GM18858 (cell line): ENCODE measurements around the gene ZNF423.

ENCODE experiments used
- ATAC-seq: cut with Tn5 transposase; IDR thresholded peaks from one replicate; pipeline ENCODE4 v1.9.1; 2021; ENCODE audit not compliant: unreplicated experiment

Gene ZNF423

DNA sequence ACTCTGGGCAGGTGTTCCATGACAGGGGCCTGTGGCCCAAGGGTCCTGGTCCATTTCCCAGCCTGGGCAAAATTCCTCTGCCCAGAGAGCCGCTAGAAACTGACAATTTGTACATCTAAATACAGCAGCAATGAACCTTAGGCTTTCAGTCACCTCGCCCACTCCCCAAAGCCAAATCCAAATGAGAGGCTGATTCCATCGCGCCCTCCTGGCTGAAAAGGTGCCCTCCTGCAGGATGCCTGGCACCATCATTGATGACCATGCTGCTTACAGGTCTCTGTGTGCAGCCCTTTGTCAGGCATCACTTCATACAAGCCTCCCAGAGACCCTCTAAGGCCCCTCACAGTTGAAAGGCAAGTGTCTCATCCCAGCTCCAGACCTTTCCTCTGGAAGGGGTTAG lies 367.6 kb downstream of the ZNF423 start:
- ATAC-seq: no peak

GRCh38 chr16:49487746-49488145 lies 368.2 kb downstream of the ZNF423 start:
- no peak for ATAC-seq

GRCh38 chr16:49486400-49486799 lies 369.5 kb downstream of the ZNF423 start:
- no peak for ATAC-seq

DNA sequence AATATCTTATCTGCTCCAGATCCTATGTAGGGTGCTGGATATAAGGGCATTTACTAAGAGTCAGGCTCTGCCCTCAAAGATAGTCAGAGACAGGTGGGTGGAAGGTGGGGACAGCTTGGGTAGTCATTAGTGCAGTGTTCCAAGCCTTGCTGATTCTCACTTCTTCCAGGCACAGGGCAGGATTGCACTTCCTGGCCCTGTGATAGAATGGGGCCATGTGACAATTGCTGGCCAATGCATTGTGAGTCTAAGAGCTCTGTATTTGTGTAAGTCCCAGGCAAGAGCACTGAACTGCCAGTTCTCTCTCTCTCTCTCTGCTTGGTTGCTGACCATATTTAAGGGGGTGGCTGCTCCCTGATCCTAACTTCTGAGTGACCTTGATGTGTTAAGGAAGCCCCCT lies 370.2 kb downstream of the ZNF423 start:
- no peak for ATAC-seq

- no peak for ATAC-seq
Measured at GRCh38 chr16:49484936-49485335, 371.0 kb downstream of the ZNF423 start.

DNA sequence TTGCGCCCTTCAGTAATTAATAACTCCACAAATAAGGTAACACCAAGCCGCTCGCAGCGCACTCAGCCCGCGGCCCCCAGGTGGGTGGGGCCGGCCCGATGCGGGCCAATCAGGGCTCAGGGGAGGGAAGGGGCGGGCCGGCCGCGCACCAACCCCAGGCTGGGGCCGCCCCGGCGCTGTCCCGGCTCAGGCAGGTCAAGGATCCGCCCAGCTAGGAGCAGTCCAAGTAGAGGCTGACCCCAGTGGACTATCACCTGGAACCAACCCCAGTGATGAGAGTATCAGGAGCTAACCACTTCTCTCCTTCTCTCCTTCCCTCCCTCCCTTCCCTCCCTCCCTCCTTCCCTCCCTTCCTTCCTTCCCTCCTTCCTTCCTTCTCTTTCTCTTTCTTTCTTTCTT lies 371.5 kb downstream of the ZNF423 start:
- no peak for ATAC-seq

- no peak for ATAC-seq
Measured at GRCh38 chr16:49483651-49484450, 372.1 kb downstream of the ZNF423 start.

DNA sequence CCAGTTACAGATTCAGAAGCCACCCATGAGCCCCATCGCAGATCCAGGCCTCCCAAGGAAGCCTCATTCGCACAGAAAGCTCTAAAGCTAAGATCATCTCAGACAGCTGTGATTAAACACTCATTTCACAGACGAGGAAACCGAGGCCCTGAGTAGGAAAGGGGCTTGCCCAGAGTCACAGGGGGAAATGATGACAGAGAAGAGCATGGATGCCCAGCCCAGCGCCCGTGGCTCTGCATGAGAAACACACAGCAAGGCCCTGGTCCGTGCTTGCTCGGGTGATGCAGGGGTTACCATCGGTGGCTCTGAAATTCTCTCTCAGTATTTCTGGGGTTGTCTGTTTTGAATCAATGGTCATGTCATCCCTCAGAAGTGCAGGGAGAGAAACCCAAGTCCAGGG lies 372.7 kb downstream of the ZNF423 start:
- ATAC-seq: no peak

GRCh38 chr16:49482690-49483089 lies 373.2 kb downstream of the ZNF423 start:
- ATAC-seq: no peak

DNA sequence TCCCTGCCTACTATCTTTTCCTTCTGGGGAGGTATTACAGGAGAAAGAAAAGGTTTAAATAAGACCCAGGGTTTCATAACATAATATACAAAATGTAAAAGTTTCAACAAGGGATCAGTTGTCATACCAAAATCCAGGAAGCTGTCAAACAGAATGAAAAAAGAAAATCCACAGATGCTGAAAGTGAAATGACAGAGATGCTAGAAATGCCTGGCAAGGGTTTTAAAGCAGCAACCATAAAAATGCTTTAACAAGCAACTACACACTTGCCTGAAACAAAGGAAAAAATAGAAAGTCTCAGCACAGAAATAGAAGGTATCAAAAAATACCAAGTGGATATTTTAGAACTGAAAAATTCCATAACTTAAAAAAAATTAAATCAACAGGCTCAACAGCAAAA lies 377.3 kb downstream of the ZNF423 start:
- no peak for ATAC-seq

DNA sequence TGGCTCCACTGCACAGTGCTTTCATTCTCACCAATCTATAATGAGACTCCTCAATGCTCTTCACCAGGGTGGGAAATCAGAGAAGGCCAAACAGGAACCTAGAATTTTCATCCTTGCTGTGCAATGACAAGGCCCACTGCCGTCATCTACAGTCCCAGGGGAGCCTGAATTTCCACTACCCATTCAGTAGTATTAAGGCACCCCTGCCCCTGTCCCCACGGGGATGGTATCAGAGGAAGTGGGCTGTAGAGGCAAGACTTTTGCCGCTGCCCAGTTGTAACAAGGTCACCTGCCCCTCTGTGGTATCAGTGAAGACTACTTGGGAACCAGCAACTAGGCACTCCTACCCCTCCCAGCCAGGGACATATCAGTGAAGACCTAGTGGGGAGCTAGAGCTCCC lies 377.8 kb downstream of the ZNF423 start:
- no peak for ATAC-seq

DNA sequence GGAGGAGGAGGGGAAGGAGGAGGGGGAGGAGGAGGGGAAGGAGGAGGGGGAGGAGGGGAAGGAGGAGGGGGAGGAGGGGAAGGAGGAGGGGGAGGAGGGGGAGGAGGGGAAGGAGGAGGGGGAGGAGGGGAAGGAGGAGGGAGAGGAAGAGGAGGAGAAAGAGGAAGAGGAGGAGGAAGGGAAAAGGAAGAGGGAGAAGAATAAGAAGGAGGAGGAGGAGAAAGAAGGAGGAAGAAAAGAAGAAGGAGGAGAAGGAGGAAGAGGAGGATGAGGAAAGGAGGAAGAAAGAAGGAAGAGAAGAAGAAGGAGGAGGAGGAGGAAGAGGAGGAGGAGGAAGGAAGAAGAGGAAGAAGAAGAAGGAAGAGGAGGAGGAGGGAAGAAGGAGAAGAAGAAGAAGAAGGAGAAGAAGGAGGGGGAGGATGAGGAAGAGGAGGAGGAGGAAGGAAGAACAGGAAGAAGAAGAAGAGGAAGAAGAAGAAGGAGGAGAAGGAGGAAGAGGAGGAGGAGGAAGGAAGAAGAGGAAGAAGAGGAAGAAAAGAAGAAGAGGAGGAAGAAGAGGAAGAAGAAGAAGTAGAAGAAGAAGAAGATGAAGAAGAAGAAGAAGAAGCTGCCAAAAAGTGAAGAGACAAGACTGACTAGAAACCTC lies 378.5 kb downstream of the ZNF423 start:
- no peak for ATAC-seq

DNA sequence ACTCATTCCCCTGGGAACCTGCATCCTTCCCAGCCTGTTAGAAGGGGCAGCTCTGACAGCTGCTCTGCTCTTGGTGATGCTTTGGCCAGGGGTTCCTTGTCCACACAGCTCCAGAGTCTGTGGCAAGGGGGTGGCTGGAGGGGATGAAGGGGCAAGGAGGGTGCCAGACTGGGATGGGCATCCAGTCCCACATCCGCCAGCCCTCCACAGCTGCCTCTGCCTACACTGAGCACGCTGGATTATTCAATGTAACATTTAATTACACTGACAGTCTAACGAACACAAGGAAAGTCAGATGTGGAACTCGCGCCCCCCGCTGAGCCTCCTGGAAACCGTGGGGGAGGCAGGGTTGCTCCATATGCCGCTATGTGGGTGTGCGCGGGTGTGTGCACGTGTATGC lies 381.2 kb downstream of the ZNF423 start:
- ATAC-seq: no peak

DNA sequence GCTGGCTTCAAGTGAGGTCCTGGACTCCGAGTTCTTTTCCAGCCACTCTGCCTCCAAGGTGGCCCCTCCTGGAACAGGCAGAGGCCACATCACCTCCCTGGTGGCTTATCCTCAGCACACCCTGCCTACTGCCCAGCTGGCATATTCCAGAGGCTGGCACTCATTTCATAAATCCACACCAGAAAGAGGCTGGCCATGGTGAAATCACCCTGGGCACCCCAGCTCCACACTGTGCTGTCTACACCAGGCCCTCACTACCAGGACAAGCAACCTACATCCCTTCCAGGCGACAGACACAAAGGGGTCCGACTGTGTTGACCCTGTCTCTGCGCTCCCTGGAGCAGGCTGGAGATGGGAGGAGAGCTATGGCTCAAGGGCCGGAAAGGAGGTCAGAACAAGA lies 382.1 kb downstream of the ZNF423 start:
- ATAC-seq: no peak

DNA sequence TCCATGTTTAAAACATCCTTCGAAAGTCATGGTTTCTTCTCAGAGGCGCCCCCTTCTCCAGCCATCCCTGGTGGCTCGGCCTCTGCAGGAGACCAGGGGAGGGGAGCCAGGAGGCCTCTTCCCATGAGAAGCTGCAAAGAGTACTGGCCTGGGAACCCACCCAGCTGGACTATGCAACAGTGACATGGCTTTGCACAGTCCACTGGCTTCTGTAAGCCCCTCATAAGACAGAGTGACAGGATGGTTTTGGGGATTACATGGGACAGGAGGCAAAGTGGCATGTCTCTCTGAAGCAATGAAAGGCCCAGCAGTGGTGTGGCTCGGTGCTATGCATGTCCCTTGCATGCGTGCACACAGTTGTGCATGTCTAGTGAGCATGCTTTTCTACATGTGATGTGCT lies 382.8 kb downstream of the ZNF423 start:
- ATAC-seq: no peak

- no peak for ATAC-seq
Measured at GRCh38 chr16:49472598-49472997, 383.3 kb downstream of the ZNF423 start.

DNA sequence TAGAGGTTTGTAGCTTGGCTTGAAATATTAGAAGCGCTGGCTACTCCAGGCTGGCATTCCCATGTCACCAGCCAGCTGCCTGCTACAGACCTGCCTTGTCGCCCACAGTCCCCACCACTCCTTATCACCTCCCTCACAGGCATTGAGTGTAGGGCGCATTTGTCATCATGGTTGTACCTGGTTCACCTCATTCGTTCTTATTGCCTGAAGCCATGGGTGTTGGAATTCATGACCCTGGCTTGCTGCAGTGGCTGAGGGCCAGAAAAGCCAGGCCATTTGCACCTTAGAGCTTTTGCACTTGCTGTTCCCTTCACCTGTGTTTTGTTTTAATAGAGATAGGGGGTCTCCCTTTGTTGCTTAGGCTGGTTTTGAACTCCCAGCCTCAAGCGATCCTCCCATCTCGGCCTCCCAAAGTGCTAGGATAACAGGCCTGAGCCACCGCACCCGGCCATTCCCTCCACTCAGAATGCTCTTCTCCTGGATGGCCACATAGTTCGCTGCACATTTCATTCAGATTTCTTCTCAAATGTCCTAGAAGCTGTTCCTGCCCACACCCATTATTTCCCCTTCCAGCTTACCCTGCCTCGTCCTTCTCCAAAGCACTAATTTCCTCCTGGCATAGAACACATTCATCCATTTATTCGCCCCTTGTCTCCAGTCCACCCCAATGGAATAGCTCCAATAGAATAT lies 384.7 kb downstream of the ZNF423 start:
- no peak for ATAC-seq

DNA sequence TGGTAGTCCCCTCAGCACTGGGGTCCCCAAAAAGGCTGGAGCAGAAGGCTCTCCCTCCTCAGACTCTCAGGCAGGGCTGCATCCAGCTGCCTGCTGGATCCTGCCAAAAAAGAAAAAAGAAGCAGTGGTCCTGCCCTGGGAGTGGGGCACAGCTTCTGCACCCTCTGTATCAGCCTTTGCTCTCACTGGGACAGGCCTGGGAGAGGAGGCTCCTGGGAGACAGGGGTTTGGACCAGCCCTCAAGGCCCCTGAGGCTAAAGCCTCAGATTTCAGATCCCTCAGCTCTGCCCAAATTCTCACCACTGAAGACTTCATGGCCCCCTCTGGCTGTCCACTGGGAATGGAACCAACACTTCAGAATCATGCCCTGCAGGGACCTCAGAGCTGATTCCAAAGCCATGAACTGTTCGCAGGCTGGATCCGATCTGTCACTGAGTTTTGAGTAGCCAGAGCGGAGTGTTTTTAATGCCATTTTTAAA lies 385.4 kb downstream of the ZNF423 start:
- ATAC-seq: no peak

- no peak for ATAC-seq
Measured at GRCh38 chr16:49469930-49470451, 385.9 kb downstream of the ZNF423 start.

GRCh38 chr16:49469311-49469670 lies 386.6 kb downstream of the ZNF423 start:
- no peak for ATAC-seq

DNA sequence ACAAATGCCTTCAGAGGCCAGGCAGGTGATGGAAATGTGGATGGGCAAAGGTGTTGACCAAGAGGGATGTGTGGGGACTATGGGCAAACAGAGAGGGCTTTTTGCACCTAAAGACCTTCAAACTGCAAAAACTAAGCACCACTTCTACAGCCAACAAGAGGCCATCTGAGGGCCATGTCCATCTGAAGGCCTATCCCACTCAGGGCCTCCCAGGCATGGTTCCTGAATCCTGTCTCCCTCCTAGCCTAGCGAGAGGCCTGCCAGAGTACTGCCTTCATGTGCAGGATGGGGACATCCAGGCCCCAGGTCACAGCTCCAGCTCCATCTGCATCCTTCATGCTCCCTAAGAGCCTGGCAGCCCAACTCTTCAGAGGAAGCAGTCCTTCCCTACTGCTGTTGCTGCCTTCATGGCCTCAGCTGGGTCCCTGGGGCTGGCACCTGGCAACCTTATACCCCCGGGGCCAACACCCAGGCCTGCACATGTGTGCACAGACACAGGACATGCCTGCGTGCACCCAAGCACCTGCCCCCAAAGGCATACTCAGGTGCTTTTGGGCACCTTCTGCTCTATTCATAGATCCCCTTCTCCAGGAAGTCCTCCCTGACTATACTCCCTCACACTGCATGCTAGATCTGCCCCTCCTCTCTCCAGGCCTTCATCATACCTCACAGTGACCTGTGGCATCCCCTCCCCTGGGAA lies 387.2 kb downstream of the ZNF423 start:
- no peak for ATAC-seq
